ENCODE results near the gene FER.
"Not testable (repeated sequence)": the region's sequence is repeated elsewhere in the genome, so short reads cannot be mapped to it uniquely, and the experiment has no call there.

- TF ChIP-seq, protein P1, sequence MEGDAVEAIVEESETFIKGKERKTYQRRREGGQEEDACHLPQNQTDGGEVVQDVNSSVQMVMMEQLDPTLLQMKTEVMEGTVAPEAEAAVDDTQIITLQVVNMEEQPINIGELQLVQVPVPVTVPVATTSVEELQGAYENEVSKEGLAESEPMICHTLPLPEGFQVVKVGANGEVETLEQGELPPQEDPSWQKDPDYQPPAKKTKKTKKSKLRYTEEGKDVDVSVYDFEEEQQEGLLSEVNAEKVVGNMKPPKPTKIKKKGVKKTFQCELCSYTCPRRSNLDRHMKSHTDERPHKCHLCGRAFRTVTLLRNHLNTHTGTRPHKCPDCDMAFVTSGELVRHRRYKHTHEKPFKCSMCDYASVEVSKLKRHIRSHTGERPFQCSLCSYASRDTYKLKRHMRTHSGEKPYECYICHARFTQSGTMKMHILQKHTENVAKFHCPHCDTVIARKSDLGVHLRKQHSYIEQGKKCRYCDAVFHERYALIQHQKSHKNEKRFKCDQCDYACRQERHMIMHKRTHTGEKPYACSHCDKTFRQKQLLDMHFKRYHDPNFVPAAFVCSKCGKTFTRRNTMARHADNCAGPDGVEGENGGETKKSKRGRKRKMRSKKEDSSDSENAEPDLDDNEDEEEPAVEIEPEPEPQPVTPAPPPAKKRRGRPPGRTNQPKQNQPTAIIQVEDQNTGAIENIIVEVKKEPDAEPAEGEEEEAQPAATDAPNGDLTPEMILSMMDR (optimal IDR thresholded peaks at IDR 0.05 in 1 of 3, IDR thresholded peaks at IDR 0.05 in 1 of 3, conservative IDR thresholded peaks at IDR 0.05 in 1 of 3; ENCODE audit: extremely low read depth in 1 of 3, insufficient read depth in 2 of 3, low read length in 3 of 3) = not testable (repeated sequence)
- not testable (repeated sequence) for TF ChIP-seq EZH2 (IDR thresholded peaks at IDR 0.05; ENCODE audit: low read length)
Observed at GRCh38 chr5:108777582-108777981, 29.9 kb downstream of the FER start.

Data from keratinocyte (primary cell).